Measurements from ENCODE around the gene TMEM255B. TPM values are rescaled to one million over a fixed set of nuclear protein-coding genes. Genes with fewer than 3 reads are reported as not detected.

The TMEM255B gene
- total RNA-seq, 1 donor from 2014 or later = 13.8 TPM

DNA sequence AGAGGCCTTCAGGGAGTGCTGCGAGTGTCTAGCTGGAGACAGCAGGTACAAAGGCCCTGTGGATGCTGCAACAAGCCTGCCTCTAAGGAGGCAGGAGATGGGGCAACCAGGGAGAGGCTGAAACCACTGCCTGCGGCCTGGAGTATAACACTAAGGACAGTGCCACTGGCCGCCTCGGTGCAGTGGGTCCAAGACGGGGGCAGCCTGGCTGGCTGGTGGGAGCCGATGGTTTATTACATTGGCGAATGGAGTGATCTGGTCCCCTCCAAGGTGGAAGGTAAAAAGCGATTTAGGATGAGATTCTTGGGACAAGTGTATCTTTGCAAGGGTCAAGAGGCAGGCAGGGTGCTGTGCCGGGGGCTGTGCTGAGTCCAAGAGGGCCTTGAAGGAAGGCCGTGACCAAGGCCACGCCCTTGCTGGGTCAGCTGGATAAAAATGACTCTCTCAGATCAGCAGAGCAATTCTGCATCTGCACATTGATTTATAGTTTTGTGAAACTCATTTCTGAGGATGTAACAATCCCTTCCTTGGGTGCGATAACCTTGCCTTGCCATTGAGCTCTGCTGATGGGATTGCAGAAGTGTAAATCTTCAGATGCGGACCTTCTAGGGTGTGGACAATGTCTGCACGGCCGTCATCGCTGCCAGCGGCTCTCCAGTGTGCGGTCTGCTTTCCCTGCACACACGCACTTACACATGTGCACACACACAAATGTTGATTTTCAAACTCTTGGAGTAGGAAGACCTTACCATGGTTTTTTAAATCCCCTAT, 6.0 kb downstream of the TMEM255B start:
- no peak overlapping the region for H3K4me3 Mint-ChIP-seq (ENCODE audit: unreplicated experiment)
- peaks cover 6% of the 10 kb centered on the region for H3K36me3 Mint-ChIP-seq (ENCODE audit: unreplicated experiment)
- peak overlapping the region; percentile 64 for H3K27ac Mint-ChIP-seq (ENCODE audit: unreplicated experiment)
- H3K9me3 Mint-ChIP-seq (ENCODE audit: unreplicated experiment) = peaks cover 4% of the 10 kb centered on the region
- peaks cover 12% of the 10 kb centered on the region for H3K4me1 Mint-ChIP-seq (ENCODE audit: low read depth, unreplicated experiment)
- H3K27me3 Mint-ChIP-seq (ENCODE audit: unreplicated experiment) = peaks cover 3% of the 10 kb centered on the region
- TF ChIP-seq, protein P1, sequence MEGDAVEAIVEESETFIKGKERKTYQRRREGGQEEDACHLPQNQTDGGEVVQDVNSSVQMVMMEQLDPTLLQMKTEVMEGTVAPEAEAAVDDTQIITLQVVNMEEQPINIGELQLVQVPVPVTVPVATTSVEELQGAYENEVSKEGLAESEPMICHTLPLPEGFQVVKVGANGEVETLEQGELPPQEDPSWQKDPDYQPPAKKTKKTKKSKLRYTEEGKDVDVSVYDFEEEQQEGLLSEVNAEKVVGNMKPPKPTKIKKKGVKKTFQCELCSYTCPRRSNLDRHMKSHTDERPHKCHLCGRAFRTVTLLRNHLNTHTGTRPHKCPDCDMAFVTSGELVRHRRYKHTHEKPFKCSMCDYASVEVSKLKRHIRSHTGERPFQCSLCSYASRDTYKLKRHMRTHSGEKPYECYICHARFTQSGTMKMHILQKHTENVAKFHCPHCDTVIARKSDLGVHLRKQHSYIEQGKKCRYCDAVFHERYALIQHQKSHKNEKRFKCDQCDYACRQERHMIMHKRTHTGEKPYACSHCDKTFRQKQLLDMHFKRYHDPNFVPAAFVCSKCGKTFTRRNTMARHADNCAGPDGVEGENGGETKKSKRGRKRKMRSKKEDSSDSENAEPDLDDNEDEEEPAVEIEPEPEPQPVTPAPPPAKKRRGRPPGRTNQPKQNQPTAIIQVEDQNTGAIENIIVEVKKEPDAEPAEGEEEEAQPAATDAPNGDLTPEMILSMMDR (IDR thresholded peaks at IDR 0.05; ENCODE audit: partially characterized antibody, unreplicated experiment) = no peak
- DNase-seq = no peak

- Mint-ChIP-seq H3K4me1 (ENCODE audit: low read depth, unreplicated experiment) (peaks cover 12% of the 10 kb centered on the region), H3K4me3 (ENCODE audit: unreplicated experiment) (no peak overlapping the region), H3K9me3 (ENCODE audit: unreplicated experiment) (peaks cover 4% of the 10 kb centered on the region), H3K27me3 (ENCODE audit: unreplicated experiment) (peaks cover 3% of the 10 kb centered on the region), H3K27ac (ENCODE audit: unreplicated experiment) (peak overlapping the region; percentile 64), H3K36me3 (ENCODE audit: unreplicated experiment) (peaks cover 11% of the 10 kb centered on the region)
- TF ChIP-seq, protein P1 (IDR thresholded peaks at IDR 0.05; ENCODE audit: partially characterized antibody, unreplicated experiment) = no peak
- DNase-seq = no peak
These were observed 6.5 kb downstream of the TMEM255B start for GRCh38 chr13:113765564-113765910.

DNA sequence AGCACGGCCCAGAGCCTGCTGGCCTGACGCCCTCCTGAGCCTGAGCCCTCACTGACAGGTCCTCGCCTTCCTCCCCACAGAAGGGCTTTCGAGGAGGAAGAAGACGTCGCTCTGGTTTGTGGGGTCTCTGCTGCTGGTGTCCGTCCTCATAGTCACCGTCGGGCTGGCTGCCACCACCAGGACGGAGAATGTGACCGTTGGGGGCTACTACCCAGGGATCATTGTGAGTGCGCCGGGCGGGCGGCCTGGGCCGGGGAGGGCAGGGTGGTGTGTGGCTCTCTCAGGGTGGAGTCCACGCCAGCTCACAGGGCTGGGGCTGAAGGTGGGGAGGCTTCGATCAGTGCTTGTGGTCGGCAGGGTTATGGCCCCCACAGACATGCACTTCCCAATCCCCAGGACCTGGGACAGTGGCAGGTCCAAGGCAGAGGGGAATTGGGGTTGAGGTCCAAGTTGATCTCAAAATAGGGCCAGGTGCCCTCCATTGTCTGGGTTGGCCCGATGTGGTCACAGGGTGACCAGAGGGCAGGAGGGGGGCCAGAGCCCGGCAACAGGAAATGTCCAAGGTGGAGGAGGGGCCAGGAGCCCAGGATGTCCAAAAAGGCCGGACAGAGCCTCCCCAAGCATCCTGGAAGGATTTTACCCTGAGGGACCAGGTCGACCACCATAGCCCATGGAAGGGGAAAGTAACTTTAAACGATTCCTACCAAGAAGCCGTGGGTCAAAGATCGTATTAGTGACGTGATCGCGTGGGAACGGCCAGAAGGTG, 7.2 kb downstream of the TMEM255B start:
- no peak for DNase-seq
- Mint-ChIP-seq H3K9me3 (ENCODE audit: unreplicated experiment) (peaks cover 4% of the 10 kb centered on the region), H3K27ac (ENCODE audit: unreplicated experiment) (no peak overlapping the region), H3K27me3 (ENCODE audit: unreplicated experiment) (no peaks in the 10 kb centered on the region), H3K36me3 (ENCODE audit: unreplicated experiment) (peaks cover 11% of the 10 kb centered on the region), H3K4me3 (ENCODE audit: unreplicated experiment) (no peak overlapping the region), H3K4me1 (ENCODE audit: low read depth, unreplicated experiment) (peaks cover 12% of the 10 kb centered on the region)
- TF ChIP-seq, protein P1 (IDR thresholded peaks at IDR 0.05; ENCODE audit: partially characterized antibody, unreplicated experiment) = no peak

- Mint-ChIP-seq H3K4me1 (ENCODE audit: low read depth, unreplicated experiment) (peaks cover 12% of the 10 kb centered on the region), H3K36me3 (ENCODE audit: unreplicated experiment) (peaks cover 17% of the 10 kb centered on the region), H3K9me3 (ENCODE audit: unreplicated experiment) (peaks cover 6% of the 10 kb centered on the region), H3K27me3 (ENCODE audit: unreplicated experiment) (no peaks in the 10 kb centered on the region), H3K4me3 (ENCODE audit: unreplicated experiment) (no peak overlapping the region), H3K27ac (ENCODE audit: unreplicated experiment) (no peak overlapping the region)
- no peak for DNase-seq
- TF ChIP-seq, protein P1 (IDR thresholded peaks at IDR 0.05; ENCODE audit: partially characterized antibody, unreplicated experiment) = no peak
These were observed 8.3 kb downstream of the TMEM255B start for GRCh38 chr13:113767366-113767765.

All from glutamatergic neuron (in vitro differentiated cells).